ENCODE data around the gene AQP1. TPM values are rescaled to one million over a fixed set of nuclear protein-coding genes. Genes with fewer than 3 reads are reported as not detected.

AQP1 gene
- total RNA-seq, 1 experiment from 2014 or later: 0.15 TPM

DNA sequence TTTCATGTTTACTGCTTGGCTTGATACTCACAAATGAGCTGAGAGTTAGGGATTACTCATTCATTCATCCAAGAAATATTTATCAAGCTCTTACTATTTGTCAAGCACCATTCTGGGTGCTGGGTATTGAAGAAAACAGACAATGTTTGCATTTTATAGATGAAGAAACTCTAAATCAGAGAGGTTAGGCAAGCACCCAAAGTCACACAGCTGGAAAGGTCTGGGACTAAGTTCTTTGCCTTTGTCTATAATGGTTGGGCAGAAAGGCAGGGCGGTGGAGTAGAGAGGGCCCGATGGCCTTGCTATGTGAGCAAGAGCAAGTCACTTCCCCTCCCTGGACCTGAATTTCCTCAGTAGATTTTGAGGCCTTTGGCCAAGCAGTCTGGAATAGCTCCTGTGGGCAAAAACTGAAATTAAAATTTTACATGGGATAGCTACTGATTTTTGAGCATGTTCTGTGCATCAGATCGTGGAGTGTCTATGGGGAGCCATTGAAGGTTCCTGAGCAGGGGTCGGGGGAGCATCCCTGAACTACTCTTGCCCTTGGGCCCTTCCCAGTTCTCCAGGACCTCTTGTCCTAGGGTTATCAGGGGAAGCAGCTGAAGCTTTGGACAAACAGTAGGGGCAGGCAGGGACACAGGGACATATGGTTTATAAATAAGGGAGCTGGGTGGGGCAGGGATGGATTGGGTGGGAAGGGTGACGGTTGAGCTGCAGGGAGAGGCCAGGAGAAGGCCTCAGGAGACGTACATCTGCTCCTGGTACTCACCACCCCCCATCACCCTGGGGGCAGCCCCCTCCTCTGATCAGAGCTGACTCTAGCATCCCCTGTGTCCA is 23.3 kb downstream of the AQP1 start:
- Histone ChIP-seq H2BK15ac (ENCODE audit: low read depth, low read length) (no peak overlapping the region), H2BK20ac (ENCODE audit: low read depth, low read length, poor library complexity, severe bottlenecking) (no peak overlapping the region), H2BK120ac (ENCODE audit: low read depth, low read length, poor library complexity, severe bottlenecking) (no peak overlapping the region), H3K9me3 (ENCODE audit: control insufficient read depth, low read depth, low read length) (no peaks in the 10 kb centered on the region), H2BK12ac (ENCODE audit: insufficient read length, low read depth, low read length) (no peak overlapping the region), H3K79me1 (ENCODE audit: insufficient read depth, low read depth, low read length, poor library complexity, severe bottlenecking) (no peaks in the 10 kb centered on the region), H3K79me2 (ENCODE audit: insufficient read depth, low read length) (no peaks in the 10 kb centered on the region), H3K9ac (ENCODE audit: extremely low read depth, insufficient read length, low read length) (no peak overlapping the region), H3K27ac (ENCODE audit: insufficient read length, low read depth, low read length) (no peak overlapping the region), H4K91ac (ENCODE audit: insufficient read length, low read depth, low read length) (no peak overlapping the region), H4K8ac (replicated peaks; ENCODE audit: insufficient read length, low read depth, low read length) (no peak overlapping the region), H3K4me2 (ENCODE audit: insufficient read depth, insufficient read length, low read length) (no peak overlapping the region), H3K27me3 (ENCODE audit: insufficient read depth, low read length) (no peaks in the 10 kb centered on the region; the same call in 1 of the 2 replicates), H3K18ac (ENCODE audit: insufficient read length, low read depth, low read length) (no peak overlapping the region), H4K20me1 (ENCODE audit: control insufficient read depth, insufficient read depth, insufficient read length) (no peaks in the 10 kb centered on the region), H3K23me2 (ENCODE audit: insufficient read length, low read depth, low read length, poor library complexity, severe bottlenecking) (peaks cover 3% of the 10 kb centered on the region), H3K4ac (ENCODE audit: low read depth, low read length) (no peak overlapping the region), H2AK5ac (ENCODE audit: insufficient read length, low read length) (no peak overlapping the region), H3K4me1 (ENCODE audit: insufficient read depth, low read length) (no peaks in the 10 kb centered on the region), H4K5ac (ENCODE audit: insufficient read length, low read depth, low read length) (no peak overlapping the region), H2AFZ (ENCODE audit: low read length) (no peak overlapping the region), H3K23ac (ENCODE audit: insufficient read length, low read depth, low read length) (no peak overlapping the region), H3K14ac (ENCODE audit: insufficient read depth, low read length) (no peak overlapping the region), H3K56ac (ENCODE audit: insufficient read length, low read depth, low read length) (no peak overlapping the region), H3T11ph (ENCODE audit: low read length) (no peak overlapping the region), H2BK5ac (ENCODE audit: insufficient read length, low read length) (no peak overlapping the region)
- no peak overlapping the region for H3K4me3 Mint-ChIP-seq
- H3K9me3 Mint-ChIP-seq: no peaks in the 10 kb centered on the region; a peak in 1 of 5 replicates
- no CpG with 5 or more reads among the region's 6 CpGs for WGBS (ENCODE audit: extremely low coverage, insufficient read length, low lambda C conversion rate)
- no peak overlapping the region for H3K27ac Mint-ChIP-seq
- H3K27me3 Mint-ChIP-seq (ENCODE audit: low read depth): peaks cover 73% of the 10 kb centered on the region
- peaks cover 6 to 19% of the 10 kb centered on the region in 2 experiments for H3K4me1 Mint-ChIP-seq
- TF ChIP-seq, protein P1, sequence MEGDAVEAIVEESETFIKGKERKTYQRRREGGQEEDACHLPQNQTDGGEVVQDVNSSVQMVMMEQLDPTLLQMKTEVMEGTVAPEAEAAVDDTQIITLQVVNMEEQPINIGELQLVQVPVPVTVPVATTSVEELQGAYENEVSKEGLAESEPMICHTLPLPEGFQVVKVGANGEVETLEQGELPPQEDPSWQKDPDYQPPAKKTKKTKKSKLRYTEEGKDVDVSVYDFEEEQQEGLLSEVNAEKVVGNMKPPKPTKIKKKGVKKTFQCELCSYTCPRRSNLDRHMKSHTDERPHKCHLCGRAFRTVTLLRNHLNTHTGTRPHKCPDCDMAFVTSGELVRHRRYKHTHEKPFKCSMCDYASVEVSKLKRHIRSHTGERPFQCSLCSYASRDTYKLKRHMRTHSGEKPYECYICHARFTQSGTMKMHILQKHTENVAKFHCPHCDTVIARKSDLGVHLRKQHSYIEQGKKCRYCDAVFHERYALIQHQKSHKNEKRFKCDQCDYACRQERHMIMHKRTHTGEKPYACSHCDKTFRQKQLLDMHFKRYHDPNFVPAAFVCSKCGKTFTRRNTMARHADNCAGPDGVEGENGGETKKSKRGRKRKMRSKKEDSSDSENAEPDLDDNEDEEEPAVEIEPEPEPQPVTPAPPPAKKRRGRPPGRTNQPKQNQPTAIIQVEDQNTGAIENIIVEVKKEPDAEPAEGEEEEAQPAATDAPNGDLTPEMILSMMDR (conservative IDR thresholded peaks at IDR 0.05): no peak
- DNase-seq: no peak
- H3K36me3 Mint-ChIP-seq (ENCODE audit: insufficient read depth in 1 of 3, low read depth in 3 of 3): no peaks in the 10 kb centered on the region

Measured in H9 (cell line).